ENCODE measurements around the gene COPG1. TPM values are rescaled to one million over a fixed set of nuclear protein-coding genes. Genes with fewer than 3 reads are reported as not detected.

COPG1 gene
- total and polyA plus RNA-seq, 9 of the 15 experiments (the other 6 are each of a cell fraction or from before 2014, with no cell fraction given) = 40.3 to 105 (median 62.4) TPM

DNA sequence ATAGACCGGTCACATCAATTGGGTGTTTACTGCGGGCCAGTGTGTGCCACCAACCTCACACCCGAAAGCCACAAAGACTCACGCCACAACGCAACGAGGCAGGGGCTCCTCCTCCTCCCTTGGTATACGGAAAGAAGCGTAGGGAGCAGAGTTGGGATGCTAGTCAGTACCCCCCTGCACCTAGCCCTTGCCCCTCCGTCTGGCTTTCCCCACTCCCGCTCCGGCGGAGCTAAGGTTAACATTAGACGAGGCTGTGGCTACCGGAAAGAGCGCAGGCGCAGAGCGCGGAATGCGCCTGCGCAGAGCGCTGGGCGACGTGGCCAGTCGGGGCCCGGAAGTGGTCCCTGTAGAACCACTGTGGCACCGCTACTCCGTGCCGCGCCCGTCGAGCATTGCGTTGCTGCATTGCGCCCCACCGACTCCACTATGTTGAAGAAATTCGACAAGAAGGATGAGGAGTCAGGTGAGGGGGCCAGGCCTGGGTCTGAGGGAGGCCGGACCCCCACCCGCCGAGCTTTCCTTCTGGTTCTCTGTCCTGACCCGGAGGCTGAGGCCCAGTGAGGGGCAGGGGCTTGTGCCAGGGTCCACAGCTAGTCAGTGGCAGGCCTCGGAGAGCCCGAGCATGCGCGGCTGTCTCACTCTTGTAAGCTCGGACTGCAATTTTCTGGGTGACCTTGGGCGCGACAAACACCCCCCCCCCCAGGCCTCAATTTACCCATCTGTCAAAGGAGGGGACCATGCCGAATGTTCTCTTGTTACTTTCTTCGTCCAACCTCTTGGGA, at the start of gene COPG1 (continued):
- TF ChIP-seq ZNF561 (CRISPR knock-in tag; conservative IDR thresholded peaks at IDR 0.05) (no peak), ZNF76 (CRISPR knock-in tag; IDR thresholded peaks at IDR 0.05; ENCODE audit: borderline replicate concordance) (no peak), TBP (optimal IDR thresholded peaks at IDR 0.05; ENCODE audit: low read depth, low read length) (peak; percentile 84), TAF1 (IDR thresholded peaks at IDR 0.05; ENCODE audit: control insufficient read depth, extremely low read depth, insufficient read depth, low read length, severe bottlenecking) (peak; percentile 93), SOX6 (IDR thresholded peaks at IDR 0.05) (peak; percentile 15; the same call in 1 of the 2 replicates), ZFX (CRISPR knock-in tag; IDR thresholded peaks at IDR 0.05) (peak; percentile 93), SUPT5H (IDR thresholded peaks at IDR 0.05) (peak; percentile 90), ZNF354B (CRISPR knock-in tag; IDR thresholded peaks at IDR 0.05) (no peak), MED1 (CRISPR knock-in tag; IDR thresholded peaks at IDR 0.05; ENCODE audit: borderline replicate concordance) (no peak), HNRNPUL1 (IDR thresholded peaks at IDR 0.05; ENCODE audit: low read length) (no peak)
- TF ChIP-seq, protein P1, sequence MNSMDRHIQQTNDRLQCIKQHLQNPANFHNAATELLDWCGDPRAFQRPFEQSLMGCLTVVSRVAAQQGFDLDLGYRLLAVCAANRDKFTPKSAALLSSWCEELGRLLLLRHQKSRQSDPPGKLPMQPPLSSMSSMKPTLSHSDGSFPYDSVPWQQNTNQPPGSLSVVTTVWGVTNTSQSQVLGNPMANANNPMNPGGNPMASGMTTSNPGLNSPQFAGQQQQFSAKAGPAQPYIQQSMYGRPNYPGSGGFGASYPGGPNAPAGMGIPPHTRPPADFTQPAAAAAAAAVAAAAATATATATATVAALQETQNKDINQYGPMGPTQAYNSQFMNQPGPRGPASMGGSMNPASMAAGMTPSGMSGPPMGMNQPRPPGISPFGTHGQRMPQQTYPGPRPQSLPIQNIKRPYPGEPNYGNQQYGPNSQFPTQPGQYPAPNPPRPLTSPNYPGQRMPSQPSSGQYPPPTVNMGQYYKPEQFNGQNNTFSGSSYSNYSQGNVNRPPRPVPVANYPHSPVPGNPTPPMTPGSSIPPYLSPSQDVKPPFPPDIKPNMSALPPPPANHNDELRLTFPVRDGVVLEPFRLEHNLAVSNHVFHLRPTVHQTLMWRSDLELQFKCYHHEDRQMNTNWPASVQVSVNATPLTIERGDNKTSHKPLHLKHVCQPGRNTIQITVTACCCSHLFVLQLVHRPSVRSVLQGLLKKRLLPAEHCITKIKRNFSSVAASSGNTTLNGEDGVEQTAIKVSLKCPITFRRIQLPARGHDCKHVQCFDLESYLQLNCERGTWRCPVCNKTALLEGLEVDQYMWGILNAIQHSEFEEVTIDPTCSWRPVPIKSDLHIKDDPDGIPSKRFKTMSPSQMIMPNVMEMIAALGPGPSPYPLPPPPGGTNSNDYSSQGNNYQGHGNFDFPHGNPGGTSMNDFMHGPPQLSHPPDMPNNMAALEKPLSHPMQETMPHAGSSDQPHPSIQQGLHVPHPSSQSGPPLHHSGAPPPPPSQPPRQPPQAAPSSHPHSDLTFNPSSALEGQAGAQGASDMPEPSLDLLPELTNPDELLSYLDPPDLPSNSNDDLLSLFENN (IDR thresholded peaks at IDR 0.05; ENCODE audit: low read depth in 2 of 2, low read length in 2 of 2) = no peak
- TF ChIP-seq, protein P2, sequence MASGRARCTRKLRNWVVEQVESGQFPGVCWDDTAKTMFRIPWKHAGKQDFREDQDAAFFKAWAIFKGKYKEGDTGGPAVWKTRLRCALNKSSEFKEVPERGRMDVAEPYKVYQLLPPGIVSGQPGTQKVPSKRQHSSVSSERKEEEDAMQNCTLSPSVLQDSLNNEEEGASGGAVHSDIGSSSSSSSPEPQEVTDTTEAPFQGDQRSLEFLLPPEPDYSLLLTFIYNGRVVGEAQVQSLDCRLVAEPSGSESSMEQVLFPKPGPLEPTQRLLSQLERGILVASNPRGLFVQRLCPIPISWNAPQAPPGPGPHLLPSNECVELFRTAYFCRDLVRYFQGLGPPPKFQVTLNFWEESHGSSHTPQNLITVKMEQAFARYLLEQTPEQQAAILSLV (tag; IDR thresholded peaks at IDR 0.05) = no peak
- TF ChIP-seq, protein P3, sequence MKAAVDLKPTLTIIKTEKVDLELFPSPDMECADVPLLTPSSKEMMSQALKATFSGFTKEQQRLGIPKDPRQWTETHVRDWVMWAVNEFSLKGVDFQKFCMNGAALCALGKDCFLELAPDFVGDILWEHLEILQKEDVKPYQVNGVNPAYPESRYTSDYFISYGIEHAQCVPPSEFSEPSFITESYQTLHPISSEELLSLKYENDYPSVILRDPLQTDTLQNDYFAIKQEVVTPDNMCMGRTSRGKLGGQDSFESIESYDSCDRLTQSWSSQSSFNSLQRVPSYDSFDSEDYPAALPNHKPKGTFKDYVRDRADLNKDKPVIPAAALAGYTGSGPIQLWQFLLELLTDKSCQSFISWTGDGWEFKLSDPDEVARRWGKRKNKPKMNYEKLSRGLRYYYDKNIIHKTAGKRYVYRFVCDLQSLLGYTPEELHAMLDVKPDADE (conservative IDR thresholded peaks at IDR 0.05; ENCODE audit: control insufficient read depth, low read depth, low read length) = peak; percentile 35; the same call in 1 of the 2 replicates

All from K562 (cell line).